ENCODE measurements around the gene OTOGL.
A peak's percentile ranks its signal among the peaks of the same experiment; 100 is the strongest.

OTOGL gene

GRCh38 chr12:80268924-80269749 is 169.8 kb downstream of the OTOGL start:
- ATAC-seq (ENCODE audit: low read depth): peak; percentile 99
- TF ChIP-seq CTCF (IDR thresholded peaks at IDR 0.05; ENCODE audit: poor library complexity, severe bottlenecking): no peak

GRCh38 chr12:80269803-80270552 is 170.6 kb downstream of the OTOGL start:
- H3K9me3 ChIP-seq (ENCODE audit: severe bottlenecking): no peaks in the 10 kb centered on the region
- peak overlapping the region; percentile 82 for H3K27ac ChIP-seq (ENCODE audit: poor library complexity, severe bottlenecking)
- H3K27me3 ChIP-seq (ENCODE audit: insufficient read depth, poor library complexity, severe bottlenecking): no peaks in the 10 kb centered on the region
- H3K4me3 ChIP-seq (ENCODE audit: severe bottlenecking): no peak overlapping the region
- DNase-seq (ENCODE audit: low spot score) (no peak), ATAC-seq (ENCODE audit: low read depth) (no peak)
- no peaks in the 10 kb centered on the region for H3K36me3 ChIP-seq (ENCODE audit: low read depth)
- TF ChIP-seq CTCF (IDR thresholded peaks at IDR 0.05; ENCODE audit: poor library complexity, severe bottlenecking): peak; percentile 89
- peaks cover 17% of the 10 kb centered on the region for H3K4me1 ChIP-seq (ENCODE audit: insufficient read depth, poor library complexity, severe bottlenecking)

More at GRCh38 chr12:80268924-80269749, 169.8 kb downstream of the OTOGL start:
- Histone ChIP-seq H3K4me1 (ENCODE audit: insufficient read depth, poor library complexity, severe bottlenecking) (peaks cover 17% of the 10 kb centered on the region), H3K27ac (ENCODE audit: poor library complexity, severe bottlenecking) (peak overlapping the region; percentile 82), H3K36me3 (ENCODE audit: low read depth) (no peaks in the 10 kb centered on the region), H3K4me3 (ENCODE audit: severe bottlenecking) (no peak overlapping the region), H3K9me3 (ENCODE audit: severe bottlenecking) (no peaks in the 10 kb centered on the region), H3K27me3 (ENCODE audit: insufficient read depth, poor library complexity, severe bottlenecking) (no peaks in the 10 kb centered on the region)
- no peak for DNase-seq (ENCODE audit: low spot score)

- H3K4me1 ChIP-seq (ENCODE audit: insufficient read depth, poor library complexity, severe bottlenecking): peaks cover 17% of the 10 kb centered on the region
Measured at GRCh38 chr12:80271780-80272179, 172.4 kb downstream of the OTOGL start.

GRCh38 chr12:80272387-80272915 is 173.1 kb downstream of the OTOGL start:
- TF ChIP-seq CTCF (IDR thresholded peaks at IDR 0.05; ENCODE audit: poor library complexity, severe bottlenecking): no peak
- no peak for DNase-seq (ENCODE audit: low spot score)
- no peaks in the 10 kb centered on the region for H3K36me3 ChIP-seq (ENCODE audit: low read depth)
- no peak for ATAC-seq (ENCODE audit: low read depth)
- no peak overlapping the region for H3K27ac ChIP-seq (ENCODE audit: poor library complexity, severe bottlenecking)
- H3K27me3 ChIP-seq (ENCODE audit: insufficient read depth, poor library complexity, severe bottlenecking): no peaks in the 10 kb centered on the region
- H3K9me3 ChIP-seq (ENCODE audit: severe bottlenecking): no peaks in the 10 kb centered on the region
- peaks cover 17% of the 10 kb centered on the region for H3K4me1 ChIP-seq (ENCODE audit: insufficient read depth, poor library complexity, severe bottlenecking)
- H3K4me3 ChIP-seq (ENCODE audit: severe bottlenecking): no peak overlapping the region

More at GRCh38 chr12:80271780-80272179, 172.4 kb downstream of the OTOGL start:
- DNase-seq (ENCODE audit: low spot score) (no peak), ATAC-seq (ENCODE audit: low read depth) (no peak)
- Histone ChIP-seq H3K27ac (ENCODE audit: poor library complexity, severe bottlenecking) (no peak overlapping the region), H3K27me3 (ENCODE audit: insufficient read depth, poor library complexity, severe bottlenecking) (no peaks in the 10 kb centered on the region), H3K36me3 (ENCODE audit: low read depth) (no peaks in the 10 kb centered on the region), H3K9me3 (ENCODE audit: severe bottlenecking) (no peaks in the 10 kb centered on the region), H3K4me3 (ENCODE audit: severe bottlenecking) (no peak overlapping the region)
- no peak for TF ChIP-seq CTCF (IDR thresholded peaks at IDR 0.05; ENCODE audit: poor library complexity, severe bottlenecking)

Data from RWPE2 (cell line).